ENCODE data around the gene WRNIP1. TPM values are rescaled to one million over a fixed set of nuclear protein-coding genes. Genes with fewer than 3 reads are reported as not detected.

WRNIP1 gene
- total and polyA plus RNA-seq, 2 of the 13 experiments (the other 11 are each of a cell fraction or from before 2014, with no cell fraction given) = 77.7 to 90.3 TPM

DNA sequence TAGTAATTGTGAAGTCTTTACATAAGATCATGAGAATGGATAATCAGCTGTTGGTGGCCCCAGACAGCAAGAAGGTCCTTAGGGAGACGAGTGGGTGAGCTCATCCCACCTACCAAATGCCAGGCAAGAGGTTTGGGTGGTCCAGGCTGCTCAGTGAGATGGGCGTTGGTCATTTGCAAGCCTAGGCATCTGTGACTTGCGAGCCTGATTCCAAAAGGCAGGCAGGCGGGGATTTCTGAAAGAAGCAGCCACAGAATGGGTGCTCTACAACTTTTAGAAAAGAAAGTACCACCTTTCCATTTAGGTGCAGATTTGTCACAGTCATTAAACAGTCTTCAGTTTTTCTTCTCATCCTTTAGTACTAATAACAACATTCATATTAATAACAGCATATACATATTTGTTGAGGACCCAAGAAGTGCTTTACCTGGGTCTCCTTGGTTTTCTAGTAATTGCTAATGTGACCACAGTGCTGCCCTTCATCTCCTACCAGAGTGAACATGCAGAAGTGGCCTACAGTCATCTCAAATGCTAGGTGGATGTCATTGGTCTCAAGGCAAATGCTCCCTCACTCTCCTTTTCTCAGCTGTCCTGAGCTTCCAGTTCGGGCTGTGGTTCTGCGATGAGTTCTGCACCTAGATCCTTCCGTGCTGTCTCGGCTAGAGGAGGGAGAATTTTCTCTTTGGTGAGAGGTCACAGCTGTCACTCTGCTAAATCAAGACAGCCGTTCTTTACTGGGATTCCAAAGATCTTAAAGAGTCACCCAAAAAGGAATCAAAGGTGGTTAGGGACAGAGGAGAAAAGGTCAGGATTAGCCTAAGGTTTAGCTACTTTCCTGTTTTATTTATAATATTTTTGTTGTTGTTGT is 2.7 kb downstream of the WRNIP1 start (continued):
- TF ChIP-seq RBFOX2 (IDR thresholded peaks at IDR 0.05; ENCODE audit: low read depth, low read length) = 0 out of 2 replicates have a peak, but pooled peaks have one; percentile 7
- TF ChIP-seq, protein P1, sequence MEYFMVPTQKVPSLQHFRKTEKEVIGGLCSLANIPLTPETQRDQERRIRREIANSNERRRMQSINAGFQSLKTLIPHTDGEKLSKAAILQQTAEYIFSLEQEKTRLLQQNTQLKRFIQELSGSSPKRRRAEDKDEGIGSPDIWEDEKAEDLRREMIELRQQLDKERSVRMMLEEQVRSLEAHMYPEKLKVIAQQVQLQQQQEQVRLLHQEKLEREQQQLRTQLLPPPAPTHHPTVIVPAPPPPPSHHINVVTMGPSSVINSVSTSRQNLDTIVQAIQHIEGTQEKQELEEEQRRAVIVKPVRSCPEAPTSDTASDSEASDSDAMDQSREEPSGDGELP (IDR thresholded peaks at IDR 0.05; ENCODE audit: borderline replicate concordance, low read depth) = 0 out of 2 replicates have a peak, but pooled peaks have one; percentile 41

DNA sequence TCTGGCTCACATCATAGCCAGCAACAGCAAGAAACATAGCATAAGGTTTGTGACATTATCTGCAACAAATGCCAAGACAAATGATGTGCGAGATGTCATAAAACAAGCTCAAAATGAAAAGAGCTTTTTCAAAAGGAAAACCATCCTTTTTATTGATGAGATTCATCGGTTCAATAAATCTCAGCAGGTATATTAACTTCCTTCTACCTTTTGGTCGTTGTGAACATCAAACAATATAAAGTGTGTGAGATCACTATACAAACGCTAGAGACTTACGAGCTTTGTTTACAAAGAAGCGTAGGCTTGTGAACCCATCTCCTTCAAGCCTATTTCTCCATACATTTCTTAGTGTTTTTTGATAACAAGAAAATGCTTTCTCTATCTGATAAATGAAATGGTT is 3.5 kb downstream of the WRNIP1 start:
- peak overlapping the region; percentile 77 to 95 (median 85); a peak in 5 of 6 replicates for H3K4me3 ChIP-seq (replicated peaks in 1 of 3; ENCODE audit: insufficient read depth in 1 of 3, low read depth in 2 of 3, low read length in 3 of 3)

More for the DNA sequence above, 3.5 kb downstream of the WRNIP1 start:
- FAIRE-seq = no peak
- peaks cover 12 to 44% of the 10 kb centered on the region in 2 experiments for H3K36me3 ChIP-seq (replicated peaks in 1 of 2; ENCODE audit: control insufficient read depth in 1 of 2, insufficient read depth in 2 of 2, low read length in 2 of 2)
- ChIA-PET POLR2A (interaction anchor here (1.2 to 2.3 kb wide), 3 partner anchors 73 to 108 kb away, joined by 3 to 7 read pairs (median 5); partner anchors contain the start of gene SERPINB1), CTCF (ENCODE audit: low intra/inter-chr PET ratio, low total read pairs) (no interaction called here)
- TF ChIP-seq CBX2 (IDR thresholded peaks at IDR 0.05; ENCODE audit: low read depth, low read length) (no peak), CBX2 (CRISPR knock-in tag; IDR thresholded peaks at IDR 0.05; ENCODE audit: low read depth) (no peak), GFI1 (CRISPR knock-in tag; IDR thresholded peaks at IDR 0.05; ENCODE audit: borderline replicate concordance) (peak; percentile 8; the same call in 1 of the 2 replicates)
- intact Hi-C loops (cut with micrococcal nuclease; ENCODE audit: unreplicated experiment) (no loop called here), in situ Hi-C loops (cut with HindIII; ENCODE audit: extremely low pct_ligation_motif_present, low pct_unique_long_range_greater_than_20kb) (no loop called here)
- ATAC-seq = no peak
- peak overlapping the region; percentile 91; the same call in 1 of the 2 replicates for H3K9ac ChIP-seq (ENCODE audit: insufficient read depth, low read depth, low read length)
- no peak for DNase-seq (ENCODE audit: low spot score)
- H3K9me3 ChIP-seq (ENCODE audit: low read length) = no peaks in the 10 kb centered on the region
- 50% methylated on average over 6 of the region's 6 CpGs for WGBS (ENCODE audit: low lambda C conversion rate)
- no TSS peak for BruUV-seq (replicated peaks)
- H3K4me1 ChIP-seq (ENCODE audit: insufficient read depth, low read length) = peaks cover 61% of the 10 kb centered on the region
- no peaks in the 10 kb centered on the region; a peak in 2 of 5 replicates for H3K27me3 ChIP-seq (ENCODE audit: control insufficient read depth in 1 of 2, insufficient read depth in 2 of 2, low read length in 2 of 2)
- peak overlapping the region; percentile 95 for H3K4me2 ChIP-seq (ENCODE audit: low read depth, low read length)
- H3K79me2 ChIP-seq (ENCODE audit: insufficient read depth, low read length) = peaks cover 80% of the 10 kb centered on the region
- H4K20me1 ChIP-seq (ENCODE audit: insufficient read depth, low read length) = peaks cover 47% of the 10 kb centered on the region
- no peak overlapping the region for H3K27ac ChIP-seq (ENCODE audit: extremely low read length, insufficient read depth, low read length)
- no peak overlapping the region for H2AFZ ChIP-seq (ENCODE audit: low read length)

All from HepG2 (cell line).